SKM-1 treated with dmso at 0.1 percent for 144 hours (cell line): Measurements from ENCODE around the gene LOC101059915.

Experiments used
- DNase-seq: peaks from one replicate; lab custom pipeline; 2025; ENCODE audit not compliant: unreplicated experiment; lab: John Stamatoyannopoulos, UW

Gene LOC101059915

DNA sequence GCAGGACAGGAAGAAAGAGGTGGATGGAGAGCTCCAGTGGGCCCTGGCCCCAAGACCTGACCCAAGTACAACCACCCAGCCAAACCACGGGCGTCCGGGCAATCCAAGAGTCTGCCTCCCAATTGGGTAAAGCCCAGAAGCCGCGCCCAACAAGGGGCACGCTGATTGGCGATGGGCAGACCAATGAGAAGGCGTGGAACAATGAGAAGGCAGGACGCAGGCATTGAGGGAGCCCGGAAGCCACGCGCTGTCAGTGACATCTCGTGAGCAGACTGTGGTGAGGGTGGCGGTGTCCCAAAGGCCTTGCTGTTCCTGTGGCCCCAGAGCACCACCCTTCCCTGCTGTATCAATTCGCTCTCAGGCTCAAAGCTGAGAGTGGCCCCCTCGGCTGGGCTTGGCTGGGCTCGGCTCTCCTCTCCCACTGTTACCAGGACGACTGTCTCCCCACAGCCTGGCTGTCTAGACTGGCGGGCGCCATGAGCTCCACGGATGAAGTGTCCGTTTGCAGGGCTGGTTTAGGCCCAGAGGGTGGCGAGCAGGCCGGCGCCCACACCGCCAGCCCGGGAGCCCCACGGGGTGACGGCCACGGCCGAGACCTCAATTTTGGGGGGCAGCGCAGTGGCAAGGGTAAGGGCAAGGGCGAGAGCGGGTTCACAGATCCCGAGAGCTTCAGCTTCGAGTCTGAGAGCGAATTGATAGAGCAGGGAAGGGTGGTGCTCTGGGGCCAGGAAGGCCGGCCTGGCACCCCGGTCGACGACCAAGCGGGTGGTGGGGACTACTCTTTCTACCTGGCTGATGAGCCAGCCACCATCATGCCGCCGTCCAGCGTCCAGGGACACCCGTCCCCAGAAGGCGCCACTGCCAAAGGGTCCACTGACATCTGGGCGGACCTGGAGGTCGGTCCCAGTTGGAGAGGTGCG, at the start of gene LOC101059915:
LOC101059915 (plus strand) TSS at position 219 of the 920 bp plus-strand sequence.
- DNase-seq, result no peak

DNA sequence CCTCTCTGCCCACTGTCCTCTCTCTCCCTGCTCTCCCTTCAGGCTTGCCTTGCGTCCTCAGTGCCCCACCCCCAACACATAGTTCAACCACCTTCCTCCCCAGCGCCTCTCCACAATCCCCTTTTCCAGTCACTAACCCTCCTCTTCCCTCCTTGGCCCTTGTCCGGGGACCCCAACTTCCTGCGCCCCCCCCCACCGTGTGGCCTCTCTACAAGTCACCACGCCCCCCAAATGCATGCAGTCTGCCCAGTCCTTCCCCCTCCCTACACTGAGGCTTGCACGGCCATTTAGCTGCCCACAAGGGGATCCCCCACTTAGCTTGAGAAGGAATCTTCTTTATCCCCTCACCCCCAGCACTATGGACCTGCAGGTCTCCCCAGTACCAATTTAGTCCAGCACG, 49.6 kb upstream of the LOC101059915 start:
- no peak for DNase-seq

DNA sequence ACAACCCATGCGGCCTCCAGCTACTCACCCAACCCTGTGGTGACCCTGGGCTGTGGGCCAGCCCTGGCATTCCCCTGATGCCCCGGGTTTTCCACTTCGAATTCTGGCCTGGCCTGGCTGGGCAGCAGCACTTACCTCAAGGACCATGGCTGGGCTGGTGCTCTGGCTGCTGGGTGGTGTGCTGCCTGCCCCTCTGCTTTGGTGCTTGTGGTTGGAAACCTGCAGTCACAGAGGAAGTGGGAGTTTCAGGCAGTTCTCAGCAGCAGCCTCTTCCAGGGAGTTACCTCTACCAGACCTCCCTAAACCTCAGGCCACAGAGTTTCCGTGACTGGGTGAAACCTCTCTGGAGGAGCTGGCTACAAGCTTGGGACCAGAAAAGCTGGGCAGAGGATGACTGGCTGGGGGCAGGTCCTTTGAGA, 49.0 kb upstream of the LOC101059915 start, which contains the start of gene CXCR3:
CXCR3 (minus strand) TSS at position 209 of the 419 bp plus-strand sequence; CDS start at position 147, 62 bp downstream.
- DNase-seq, result peak; percentile 73

DNA sequence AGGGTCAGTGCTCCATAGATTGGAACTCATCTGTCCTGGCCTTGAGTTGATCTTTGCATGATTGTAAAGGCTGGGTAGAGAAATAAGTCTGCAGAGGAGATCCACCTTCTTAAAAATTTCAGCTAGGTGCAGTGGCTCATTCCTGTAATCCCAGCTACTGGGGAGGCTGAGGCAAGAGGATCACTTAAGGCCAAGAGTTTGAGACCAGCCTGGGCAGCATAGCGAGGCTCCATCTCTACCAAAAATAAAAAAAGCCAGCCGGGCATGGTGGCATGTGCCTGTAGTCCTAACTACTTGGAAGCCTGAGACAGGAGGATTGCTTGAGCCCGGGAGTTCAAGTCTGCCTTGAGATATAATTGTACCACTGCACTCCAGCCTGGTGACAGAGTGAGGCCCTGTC, 48.6 kb upstream of the LOC101059915 start:
- no peak for DNase-seq

DNA sequence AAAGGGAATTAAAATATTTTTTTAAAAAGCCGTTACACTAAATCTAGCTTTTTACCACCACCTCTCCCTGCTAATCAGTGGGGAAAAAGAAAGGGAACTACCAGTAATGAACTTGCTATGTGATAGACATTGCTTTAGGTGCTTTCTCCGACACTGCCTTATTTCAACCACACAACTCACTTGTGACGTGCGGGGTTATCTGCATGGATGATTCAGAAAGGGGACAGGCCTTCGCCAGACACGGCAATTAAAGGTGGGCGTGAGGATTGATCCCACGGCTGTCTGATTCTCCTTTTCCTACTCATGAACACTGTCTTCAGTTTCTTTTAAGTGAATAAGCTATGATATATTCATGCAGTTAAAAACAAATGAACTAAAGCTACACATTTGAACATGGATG, 48.2 kb upstream of the LOC101059915 start:
- no peak for DNase-seq

DNA sequence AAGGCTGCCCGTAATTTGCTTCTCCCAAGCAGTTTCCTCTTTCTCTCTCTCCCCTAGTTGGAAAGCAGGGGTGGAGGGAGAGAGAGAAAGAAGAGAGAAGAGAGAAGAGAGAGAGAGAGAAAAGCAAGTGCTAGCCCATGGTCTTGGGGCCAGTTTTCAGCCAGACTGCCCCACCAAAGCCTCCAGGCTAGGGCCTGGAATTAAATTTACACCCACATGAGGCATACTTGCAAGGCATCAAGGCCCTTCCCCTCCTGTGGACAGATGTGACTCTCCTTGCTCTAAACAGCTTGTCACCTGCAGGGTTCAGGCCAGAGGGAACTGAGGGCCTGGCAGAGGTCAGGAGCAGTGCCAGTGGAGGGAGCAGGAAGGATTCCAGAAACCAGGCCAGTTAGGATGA, 47.4 kb upstream of the LOC101059915 start:
- DNase-seq, result no peak

DNA sequence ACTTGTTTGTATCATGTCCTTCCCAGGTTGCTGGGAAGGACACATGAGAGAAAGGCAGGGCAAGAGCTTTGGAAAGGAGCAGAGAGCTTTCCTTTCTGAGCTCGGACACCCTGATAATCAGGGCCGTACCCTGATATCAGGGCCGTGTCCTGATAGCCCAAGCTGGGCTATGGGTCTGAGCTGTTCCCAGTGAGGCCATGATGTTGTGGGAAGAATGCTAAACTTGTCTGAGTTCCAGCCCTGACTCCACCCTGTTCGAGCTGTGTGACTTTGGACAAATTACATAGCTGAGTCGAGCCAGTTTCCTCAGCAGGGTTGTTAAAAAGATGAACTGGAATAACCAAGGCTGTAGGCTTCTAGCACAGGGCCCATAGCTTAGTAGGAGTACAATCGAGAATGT, 45.7 kb upstream of the LOC101059915 start:
- DNase-seq, result no peak

DNA sequence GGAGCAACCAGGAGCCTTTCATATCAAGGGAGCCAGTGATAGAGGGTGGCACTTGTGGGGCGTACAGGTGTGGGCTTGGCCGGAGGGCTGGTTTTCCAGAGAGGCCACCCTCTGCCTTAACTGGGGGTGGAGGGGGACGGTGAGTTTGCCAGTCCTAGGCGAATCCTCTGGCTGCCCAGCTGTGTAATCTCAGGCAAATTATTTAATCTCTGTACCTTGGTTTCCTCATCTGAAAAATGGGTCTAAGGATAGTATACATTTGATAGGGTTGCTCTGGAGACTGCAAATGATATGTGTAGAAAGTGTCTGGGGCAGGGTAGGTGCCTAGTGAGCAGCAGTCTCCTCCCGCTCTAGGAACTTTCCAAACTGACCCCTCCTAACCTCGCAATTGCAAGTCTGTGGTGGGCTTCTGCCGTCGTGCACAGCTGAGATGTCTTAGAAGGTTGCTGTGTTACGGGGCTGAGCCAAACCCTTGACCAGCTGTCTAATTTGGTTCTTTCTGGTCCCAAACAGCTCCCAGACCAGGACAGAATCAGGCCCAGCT, 45.2 kb upstream of the LOC101059915 start:
- DNase-seq, result no peak

DNA sequence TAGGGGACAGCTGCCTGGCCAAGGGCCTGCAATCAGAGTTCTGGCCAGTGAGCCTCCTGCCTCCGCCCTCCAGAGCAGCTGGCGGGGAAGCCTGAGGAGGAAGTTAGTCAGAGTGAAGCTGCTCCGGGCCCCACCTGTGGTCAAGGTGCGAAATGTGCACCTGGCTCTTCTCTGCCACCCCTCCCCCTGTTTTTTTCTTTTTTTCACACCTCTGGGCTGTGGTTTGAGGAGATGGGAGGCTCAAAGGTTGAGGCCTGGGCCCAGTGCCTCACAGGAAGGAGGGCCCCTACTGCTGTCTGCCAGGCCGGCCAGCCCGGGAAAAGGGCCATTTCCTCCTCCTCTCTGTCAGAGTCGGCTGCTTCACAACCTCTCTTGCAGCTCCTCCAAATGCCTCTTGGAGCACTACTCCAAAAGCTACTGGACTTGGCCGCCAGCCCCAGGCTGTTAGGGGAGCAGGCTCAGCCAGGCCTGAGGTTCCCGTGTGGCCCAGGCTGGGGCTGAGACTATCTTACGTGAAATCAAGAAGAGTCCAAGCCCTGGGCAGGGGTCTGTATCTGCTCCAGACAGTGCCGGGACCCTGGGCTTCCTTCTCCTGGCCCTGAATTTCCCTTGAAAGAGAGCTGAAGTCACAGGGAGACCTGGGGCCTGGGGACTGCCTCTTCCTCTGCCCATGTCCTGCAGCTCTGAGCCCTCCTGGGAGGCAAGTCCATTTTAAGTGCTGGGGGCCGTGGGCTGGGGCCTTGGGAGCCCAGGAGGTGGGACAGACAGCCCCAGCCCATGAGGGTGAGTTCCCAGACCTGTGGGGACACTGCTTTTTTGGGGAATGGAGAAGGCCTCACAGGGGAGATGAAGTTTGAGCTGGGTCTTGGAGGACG, 44.5 kb upstream of the LOC101059915 start:
- DNase-seq, result no peak

DNA sequence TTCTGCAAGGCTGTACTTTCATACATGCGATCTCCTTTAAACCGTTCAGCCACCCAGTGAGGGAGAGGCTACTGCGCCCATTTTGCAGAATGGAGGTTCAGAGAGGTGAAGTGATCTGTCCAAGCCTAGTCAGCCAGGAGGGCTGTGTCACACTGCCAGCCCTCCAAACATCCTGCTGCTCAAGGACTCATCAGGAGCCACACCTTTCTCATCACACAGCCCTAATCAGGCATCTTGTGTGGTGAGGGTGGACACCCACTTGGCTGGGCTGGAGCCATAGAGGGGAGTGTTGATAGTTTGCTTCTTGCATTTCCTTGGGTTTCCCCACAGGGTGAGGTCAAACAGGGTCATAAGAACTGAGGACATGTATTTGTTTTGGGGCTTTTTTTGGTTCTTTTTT, 43.6 kb upstream of the LOC101059915 start:
- DNase-seq, result no peak

DNA sequence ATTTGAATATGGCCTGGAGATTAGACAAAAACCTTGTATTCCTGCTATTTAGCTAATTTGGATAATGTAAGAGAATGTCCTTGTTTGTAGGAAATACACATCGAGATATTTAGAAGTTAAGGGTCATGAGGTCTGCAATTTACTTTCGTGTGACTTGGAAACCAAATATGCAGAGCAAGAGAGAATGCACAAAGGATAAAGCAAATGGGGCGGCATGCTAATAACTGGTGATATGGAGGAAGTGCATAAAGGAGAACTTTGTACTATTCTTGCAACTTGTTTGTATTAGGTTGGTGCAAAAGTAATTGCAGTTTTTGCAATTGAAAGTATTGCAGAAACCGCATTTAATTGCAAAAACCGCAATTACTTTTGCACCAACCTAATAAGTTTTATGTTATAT, 41.9 kb upstream of the LOC101059915 start:
- no peak for DNase-seq

DNA sequence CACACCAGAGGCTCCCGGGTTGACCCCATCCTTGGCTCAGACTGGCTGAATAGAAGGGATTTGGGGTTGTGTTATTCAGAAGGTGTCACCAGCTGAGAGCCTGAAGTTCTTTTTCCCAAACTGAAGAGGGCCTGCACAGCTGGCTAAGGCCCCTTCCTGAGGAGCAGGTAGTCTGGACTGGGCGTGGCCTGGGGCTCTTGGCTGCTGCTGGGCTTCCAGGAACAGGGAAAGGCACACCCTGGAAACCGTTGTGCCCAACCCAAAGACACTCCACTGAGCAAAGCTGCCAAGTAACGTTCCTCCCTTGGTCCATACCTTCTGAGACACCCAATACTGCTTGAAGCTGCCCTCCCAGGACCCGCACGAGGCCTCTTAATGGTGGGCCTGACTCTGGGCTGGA, 40.8 kb upstream of the LOC101059915 start:
- DNase-seq, result no peak

DNA sequence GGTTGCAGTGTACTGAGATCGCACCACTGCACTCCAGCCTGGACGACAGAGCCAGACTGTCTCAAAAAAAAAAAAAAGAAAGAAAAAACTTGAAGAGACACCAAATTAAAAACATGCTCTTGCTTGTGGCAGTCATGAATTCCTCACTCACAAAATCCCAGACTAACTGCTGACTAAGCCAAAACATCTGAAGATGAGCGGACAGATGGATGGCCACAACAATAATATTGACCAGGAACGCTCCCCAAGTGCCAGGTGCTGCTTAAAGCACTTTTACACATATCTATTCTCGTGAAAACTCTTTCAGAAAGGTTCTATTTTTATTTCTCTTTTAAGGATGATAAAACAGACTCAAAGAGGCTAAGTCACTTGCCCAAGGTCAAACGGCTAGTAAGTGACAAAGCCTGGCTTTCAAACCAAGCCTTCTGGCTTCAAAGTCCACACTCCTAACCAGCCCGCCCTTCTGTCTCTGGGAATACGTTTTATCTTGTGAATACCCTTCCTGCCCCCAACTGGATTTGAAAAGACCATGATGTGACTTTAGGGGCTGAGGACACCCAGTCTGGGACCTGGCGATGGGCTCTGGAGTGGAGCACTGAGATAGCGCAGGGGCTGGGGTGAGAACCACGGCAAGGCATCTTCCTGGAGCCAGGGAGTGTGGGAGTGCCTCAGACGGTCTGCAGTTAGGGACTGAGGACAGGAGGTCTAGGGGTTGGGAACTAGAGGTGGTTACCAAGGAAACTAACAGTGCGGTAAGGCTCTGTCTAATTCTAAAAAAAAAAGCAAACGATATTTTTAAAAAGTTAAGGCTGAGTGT, 39.5 kb upstream of the LOC101059915 start:
- no peak for DNase-seq

DNA sequence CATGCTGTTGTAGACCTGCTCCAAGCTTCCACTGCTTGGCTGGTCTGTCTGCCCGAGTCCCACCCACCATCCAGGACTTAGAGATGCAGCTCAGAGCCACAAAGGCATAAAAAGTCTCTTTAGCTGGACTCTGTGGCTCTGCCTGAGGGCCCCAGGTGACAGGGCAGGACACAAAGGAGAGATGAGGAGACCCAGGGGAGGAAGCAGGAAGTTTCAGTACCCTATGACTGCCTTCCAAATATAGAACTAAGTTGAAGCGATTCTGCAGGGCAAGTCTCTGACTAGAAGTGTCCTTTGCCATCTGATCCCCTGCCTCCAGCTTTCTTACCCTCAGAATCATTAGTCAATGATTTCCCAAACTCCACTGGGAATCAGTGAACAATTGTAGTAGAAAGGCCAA, 37.9 kb upstream of the LOC101059915 start:
- no peak for DNase-seq

DNA sequence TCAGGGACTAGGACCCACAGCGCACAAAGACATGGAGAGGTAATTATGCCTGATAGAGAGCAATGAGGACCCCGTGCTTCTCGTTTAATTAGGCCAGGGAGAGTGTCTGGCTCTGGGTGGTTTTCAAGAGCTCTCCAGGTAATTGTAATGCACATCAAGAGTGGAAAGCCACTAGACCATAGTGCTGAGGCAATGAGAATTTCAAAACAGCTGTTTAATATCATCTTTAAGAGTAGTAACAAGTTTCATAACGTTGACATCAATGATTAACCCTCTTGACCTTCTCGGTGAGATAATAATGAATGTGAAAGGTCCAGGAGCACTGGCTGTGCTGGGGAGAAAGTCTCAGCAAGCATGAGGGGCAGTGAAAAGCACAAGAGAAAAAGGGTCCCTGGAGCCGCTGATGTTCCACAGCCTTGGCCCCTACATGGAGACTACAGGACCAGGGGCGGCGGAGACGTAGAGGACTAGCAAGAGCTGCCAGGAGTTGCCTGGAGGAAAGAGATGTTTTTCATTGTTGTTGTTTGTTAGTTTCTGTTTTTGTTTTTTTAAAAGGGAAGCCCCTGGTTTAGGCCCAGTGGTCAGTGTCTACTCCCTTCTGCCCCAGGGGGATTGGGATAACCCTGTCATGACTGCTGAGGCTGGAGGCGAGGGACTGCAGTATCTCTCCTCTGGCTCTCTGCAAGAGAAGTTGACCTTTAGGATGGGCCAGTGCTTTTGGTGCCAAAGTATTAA, 34.3 kb upstream of the LOC101059915 start:
- DNase-seq, result no peak

DNA sequence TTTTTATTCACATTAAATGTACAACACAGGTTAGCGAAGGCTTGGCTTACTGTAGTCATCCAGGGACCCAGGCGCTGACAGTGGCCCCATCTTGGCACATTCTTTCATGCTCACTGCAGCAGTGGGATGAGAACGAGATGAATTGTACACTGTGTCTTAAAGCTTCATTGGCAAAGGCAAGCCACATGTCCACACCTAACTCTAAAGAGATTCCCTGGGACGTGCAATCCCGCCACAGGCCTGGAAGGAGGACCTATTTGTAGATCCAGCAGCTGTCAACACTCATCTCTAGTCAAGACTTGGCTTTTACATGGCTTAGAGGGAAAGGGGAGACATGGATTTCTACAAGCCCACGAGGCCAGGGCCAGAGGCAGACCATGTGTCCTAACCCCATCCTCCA, 33.0 kb upstream of the LOC101059915 start:
- no peak for DNase-seq

DNA sequence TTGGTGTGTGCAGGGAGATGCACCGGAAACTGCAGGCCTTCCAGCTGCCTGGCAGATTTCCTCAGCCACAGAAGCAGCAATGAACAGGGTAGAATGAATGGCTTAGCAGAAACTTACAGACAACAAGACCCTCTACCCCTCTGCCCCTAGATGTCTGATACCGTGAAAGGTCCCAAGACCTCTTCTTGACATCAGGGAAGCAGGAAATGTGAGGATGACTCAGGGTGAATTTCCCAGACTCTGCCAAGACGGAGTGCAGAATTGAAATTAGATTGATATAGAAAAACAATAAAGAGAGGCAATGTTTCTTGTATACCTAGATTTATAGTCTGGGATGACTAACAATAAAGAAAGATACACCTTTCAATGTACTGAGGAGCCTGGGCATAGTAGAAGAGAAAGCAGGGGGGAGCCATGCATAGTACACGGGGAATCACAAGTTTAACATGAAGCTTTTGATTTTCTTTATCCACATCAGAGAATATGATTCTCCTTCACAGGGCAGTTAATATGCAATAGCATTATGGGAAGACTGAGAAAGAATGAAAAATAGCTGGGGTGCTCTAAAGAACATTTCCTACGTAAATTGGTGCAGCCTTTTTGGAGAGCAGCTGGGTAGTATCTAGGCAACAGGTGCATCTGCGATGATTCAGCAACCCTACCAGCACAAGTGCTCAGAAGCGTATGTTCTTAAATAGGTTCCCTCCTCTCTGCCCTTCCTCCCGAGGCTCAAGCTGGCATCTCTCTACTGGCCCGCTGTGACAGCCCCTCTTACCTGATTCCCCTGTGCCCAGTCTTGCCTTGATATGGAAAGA, 30.7 kb upstream of the LOC101059915 start:
- no peak for DNase-seq

DNA sequence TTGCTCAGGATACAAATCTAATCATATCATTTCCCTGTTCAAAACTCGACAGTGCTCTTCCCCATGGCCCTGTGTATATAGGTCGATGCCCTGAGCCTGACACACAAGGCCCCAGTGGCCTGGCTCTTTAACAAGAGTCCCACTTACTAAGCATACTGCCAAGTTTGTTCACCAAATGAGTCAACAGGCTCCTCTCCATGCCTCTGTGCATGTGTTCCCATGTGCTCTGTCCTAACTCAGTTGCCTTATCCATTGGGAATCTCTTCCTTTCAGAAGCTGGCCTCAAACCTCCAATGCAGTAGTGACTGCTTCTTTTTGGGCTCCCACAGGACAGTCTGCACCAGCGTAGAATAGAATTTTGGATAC, 30.1 kb upstream of the LOC101059915 start:
- no peak for DNase-seq

DNA sequence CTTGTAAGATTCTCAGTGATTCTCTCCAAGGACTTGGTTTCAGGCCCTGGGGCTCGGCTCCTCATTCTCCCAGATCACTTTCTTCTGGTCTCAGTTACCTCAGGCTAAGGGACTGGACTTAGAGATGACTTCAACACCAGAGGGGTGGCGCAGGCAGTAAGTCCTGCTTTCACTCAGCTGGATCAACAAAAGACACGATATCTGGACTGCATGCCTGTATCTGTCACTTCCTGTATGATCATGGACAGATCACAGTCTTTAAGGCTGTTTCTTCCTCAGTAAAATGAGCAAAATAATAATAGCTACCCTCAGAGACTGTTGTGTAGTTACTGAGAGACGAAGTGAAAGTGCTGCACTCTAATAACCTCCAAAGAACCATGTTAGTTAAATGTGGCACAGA, 29.5 kb upstream of the LOC101059915 start:
- DNase-seq, result no peak
